Neural crest cell (in vitro differentiated cells): ENCODE results near the gene RHBDD2. TPM values are rescaled to one million over a fixed set of nuclear protein-coding genes. Genes with fewer than 3 reads are reported as not detected.

Experiments used
- DNase-seq: peaks from one replicate; pipeline ENCODE4 v3.0.0; 2021; ENCODE audit warnings: low read depth, mixed read lengths, low spot score
- H3K27ac Mint-ChIP-seq: one replicate; pipeline ENCODE4 v1.8.0; 2021; ENCODE audit warnings: mild to moderate bottlenecking, mixed read lengths; ENCODE audit not compliant: unreplicated experiment
- H3K27me3 Mint-ChIP-seq: 2 replicates; pipeline ENCODE4 v1.8.0; 2021; ENCODE audit warnings: low read depth, mild to moderate bottlenecking, mixed read lengths
- H3K36me3 Mint-ChIP-seq: 2 replicates; pipeline ENCODE4 v1.8.0; 2021; ENCODE audit warnings: low read depth, mild to moderate bottlenecking, mixed read lengths
- H3K4me1 Mint-ChIP-seq: 2 replicates; pipeline ENCODE4 v1.8.0; 2021; ENCODE audit warnings: mixed read lengths
- H3K4me3 Mint-ChIP-seq: one replicate; pipeline ENCODE4 v1.8.0; 2021; ENCODE audit warnings: mild to moderate bottlenecking, mixed read lengths
- H3K9me3 Mint-ChIP-seq: 2 replicates; pipeline ENCODE4 v1.8.0; 2021; ENCODE audit warnings: mixed read lengths
- microRNA-seq: library from miRNA; unstranded; fragments of <30 nt; microRNA quantifications from one replicate; pipeline ENCODE4, GENCODE V29; 2020
- total RNA-seq: library from RNA; stranded (reverse); gene quantifications from 2 replicates; pipeline ENCODE4 v1.2.1, GENCODE V29; 2021
- TF ChIP-seq, protein P1 (sequence below): fragments of 200-600 bp; sonication (generic); conservative IDR thresholded peaks from 2 replicates; pipeline ENCODE4 v1.5.0; 2021; ENCODE audit warnings: antibody characterized with exemption, mild to moderate bottlenecking

Gene RHBDD2
- total RNA-seq, 1 donor from 2014 or later, result 80.5 TPM

DNA sequence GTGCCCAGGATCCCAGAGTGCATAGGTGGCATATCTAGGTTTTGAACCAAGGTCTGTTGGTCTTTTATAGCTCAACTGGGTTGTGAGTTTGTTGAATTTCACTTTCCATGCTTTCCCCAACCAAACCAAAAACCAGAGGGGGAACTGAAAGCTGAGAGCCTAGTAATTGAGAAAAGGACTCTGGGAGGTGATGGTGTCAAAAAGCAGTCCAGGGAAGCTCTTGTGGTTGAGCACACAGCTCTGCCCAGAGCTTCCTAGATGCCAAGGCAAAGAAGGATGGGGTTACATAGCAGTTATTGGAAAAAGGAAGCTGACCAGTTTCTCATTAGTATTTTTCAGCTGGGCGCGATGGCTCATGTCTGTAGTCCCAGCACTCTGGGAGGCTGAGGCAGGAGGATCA is 46.1 kb downstream of the RHBDD2 start:
- no peak for DNase-seq
- TF ChIP-seq, protein P1, sequence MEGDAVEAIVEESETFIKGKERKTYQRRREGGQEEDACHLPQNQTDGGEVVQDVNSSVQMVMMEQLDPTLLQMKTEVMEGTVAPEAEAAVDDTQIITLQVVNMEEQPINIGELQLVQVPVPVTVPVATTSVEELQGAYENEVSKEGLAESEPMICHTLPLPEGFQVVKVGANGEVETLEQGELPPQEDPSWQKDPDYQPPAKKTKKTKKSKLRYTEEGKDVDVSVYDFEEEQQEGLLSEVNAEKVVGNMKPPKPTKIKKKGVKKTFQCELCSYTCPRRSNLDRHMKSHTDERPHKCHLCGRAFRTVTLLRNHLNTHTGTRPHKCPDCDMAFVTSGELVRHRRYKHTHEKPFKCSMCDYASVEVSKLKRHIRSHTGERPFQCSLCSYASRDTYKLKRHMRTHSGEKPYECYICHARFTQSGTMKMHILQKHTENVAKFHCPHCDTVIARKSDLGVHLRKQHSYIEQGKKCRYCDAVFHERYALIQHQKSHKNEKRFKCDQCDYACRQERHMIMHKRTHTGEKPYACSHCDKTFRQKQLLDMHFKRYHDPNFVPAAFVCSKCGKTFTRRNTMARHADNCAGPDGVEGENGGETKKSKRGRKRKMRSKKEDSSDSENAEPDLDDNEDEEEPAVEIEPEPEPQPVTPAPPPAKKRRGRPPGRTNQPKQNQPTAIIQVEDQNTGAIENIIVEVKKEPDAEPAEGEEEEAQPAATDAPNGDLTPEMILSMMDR, result no peak
- H3K36me3 Mint-ChIP-seq, result no peaks in the 10 kb centered on the region
- no peaks in the 10 kb centered on the region for H3K27me3 Mint-ChIP-seq
- no peak overlapping the region for H3K4me3 Mint-ChIP-seq
- H3K9me3 Mint-ChIP-seq, result no peaks in the 10 kb centered on the region
- no peak overlapping the region for H3K27ac Mint-ChIP-seq
- peaks cover 16% of the 10 kb centered on the region for H3K4me1 Mint-ChIP-seq

DNA sequence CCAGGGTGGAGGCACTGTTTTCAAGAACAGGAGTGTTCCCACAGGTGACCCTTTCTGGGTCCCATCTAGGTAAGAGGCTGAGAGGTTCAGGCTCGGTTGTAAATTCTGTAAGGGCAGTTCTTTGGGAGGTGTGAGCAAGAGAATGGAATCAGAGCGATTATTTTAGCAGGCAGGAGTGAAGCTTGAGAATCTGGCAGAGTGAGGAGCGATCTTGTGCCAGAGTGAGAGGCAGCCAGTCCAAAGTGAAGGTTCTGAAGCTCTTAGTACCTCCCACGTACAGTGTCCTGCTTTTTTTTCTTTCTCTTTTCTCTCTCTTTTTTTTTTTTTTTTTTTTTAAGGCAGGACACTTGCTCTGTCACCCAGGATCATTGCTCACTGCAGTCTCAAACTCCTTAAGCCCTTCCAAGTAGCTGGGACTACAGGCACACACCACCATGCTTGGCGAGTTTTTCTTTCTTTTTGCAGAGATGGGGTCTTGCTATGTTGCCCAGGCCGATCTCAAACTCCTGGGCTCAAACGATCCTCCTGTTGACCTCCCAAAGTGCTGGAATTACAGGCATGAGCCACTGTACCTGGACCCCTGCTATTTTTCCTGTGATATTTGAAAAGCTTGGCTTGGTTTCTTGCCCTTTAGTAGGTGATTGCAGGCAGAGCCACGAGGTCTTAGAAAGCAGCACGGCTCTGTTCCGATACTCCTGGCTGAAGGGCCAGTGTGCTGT is 47.0 kb downstream of the RHBDD2 start:
- H3K4me3 Mint-ChIP-seq, result no peak overlapping the region
- no peaks in the 10 kb centered on the region for H3K9me3 Mint-ChIP-seq
- peaks cover under 1% of the 10 kb centered on the region for H3K36me3 Mint-ChIP-seq
- no peak overlapping the region for H3K27ac Mint-ChIP-seq
- TF ChIP-seq, protein P1, result no peak
- peaks cover 10% of the 10 kb centered on the region for H3K4me1 Mint-ChIP-seq
- DNase-seq, result no peak
- H3K27me3 Mint-ChIP-seq, result no peaks in the 10 kb centered on the region

DNA sequence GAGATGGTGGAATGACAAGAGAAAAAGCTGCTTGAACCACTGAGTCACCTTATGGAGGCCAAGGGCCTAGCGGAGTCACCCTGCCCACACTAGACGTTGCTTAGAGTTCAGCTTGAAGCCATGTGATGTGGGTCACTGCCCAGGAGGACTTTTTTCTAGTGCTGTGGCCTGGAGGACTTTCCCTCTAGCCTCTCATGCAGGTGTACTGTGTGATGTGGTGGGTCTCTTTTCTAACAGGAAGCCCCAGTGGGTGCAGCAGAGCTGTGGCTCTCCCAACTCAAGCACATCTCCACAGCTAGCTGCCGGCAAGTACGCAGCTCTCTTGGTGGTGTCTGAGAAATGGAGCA is 49.7 kb downstream of the RHBDD2 start:
- H3K27ac Mint-ChIP-seq, result no peak overlapping the region
- H3K4me1 Mint-ChIP-seq, result peaks cover 6% of the 10 kb centered on the region
- DNase-seq, result no peak
- H3K27me3 Mint-ChIP-seq, result no peaks in the 10 kb centered on the region
- H3K4me3 Mint-ChIP-seq, result no peak overlapping the region
- TF ChIP-seq, protein P1, result no peak
- peaks cover 3% of the 10 kb centered on the region for H3K9me3 Mint-ChIP-seq
- peaks cover 8% of the 10 kb centered on the region for H3K36me3 Mint-ChIP-seq

DNA sequence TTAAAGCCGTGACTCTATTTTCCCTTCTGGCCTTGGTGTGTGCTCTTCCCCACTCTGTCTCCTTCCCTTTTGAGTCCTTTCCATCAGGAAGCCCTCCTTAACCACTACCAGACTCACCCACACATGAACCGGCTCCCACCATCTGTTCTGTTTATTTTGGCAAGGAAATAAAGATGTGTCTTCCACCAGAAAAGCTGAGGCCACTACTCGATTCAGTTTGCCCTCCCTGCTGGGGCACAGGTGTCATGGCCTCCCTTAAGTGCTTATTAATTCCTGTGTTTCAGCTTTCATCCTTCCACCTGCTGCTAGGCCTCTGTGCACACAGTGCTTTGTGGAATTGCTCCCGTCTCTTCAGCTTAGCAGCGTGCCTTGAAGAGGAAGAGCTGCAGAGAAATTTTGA is 52.8 kb downstream of the RHBDD2 start:
- TF ChIP-seq, protein P1, result no peak
- peaks cover 20% of the 10 kb centered on the region for H3K4me1 Mint-ChIP-seq
- peaks cover 6% of the 10 kb centered on the region for H3K9me3 Mint-ChIP-seq
- H3K36me3 Mint-ChIP-seq, result peaks cover 17% of the 10 kb centered on the region
- H3K27ac Mint-ChIP-seq, result peak overlapping the region; percentile 43
- H3K4me3 Mint-ChIP-seq, result no peak overlapping the region
- no peak for DNase-seq
- no peaks in the 10 kb centered on the region for H3K27me3 Mint-ChIP-seq

DNA sequence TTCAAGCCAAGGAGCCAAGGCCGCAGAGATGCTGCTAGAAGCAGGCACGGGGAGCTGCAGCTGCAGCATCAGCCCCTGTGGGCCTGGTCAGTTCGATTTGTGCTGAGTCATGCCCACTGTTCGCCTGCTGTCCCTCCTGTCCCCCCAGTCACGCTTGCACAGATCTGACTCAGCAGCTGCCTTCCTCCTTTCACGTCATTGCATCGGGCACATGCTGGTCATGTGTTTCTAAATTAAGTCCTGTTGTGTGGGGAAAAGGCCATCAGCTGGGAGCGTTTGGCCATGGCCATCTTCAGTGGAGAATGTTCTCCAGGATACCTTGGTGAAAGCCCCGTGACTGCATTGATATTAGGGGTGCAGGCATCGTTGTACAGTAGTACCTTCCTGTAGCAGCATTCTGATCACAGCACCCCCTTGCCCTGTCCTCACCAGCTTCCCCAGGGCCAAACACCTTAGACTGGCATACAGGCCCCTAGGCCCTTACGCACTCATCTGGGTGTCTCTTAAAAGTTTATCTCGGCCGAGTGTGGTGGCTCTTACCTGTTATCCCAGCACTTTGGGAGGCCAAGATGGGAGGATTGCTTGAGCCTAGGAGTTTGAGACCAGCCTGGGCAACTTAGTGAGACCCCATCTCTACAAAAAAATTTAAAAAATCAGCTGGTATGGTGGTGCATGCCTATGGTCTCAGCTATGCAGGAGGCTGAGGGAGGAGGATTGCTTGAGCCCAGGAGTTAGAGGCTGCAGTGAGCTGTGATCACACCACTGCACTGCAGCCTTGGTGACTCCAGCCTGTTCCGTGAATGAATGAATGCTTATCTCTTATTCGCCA is 59.3 kb downstream of the RHBDD2 start:
- H3K36me3 Mint-ChIP-seq, result peaks cover 10% of the 10 kb centered on the region
- no peaks in the 10 kb centered on the region for H3K27me3 Mint-ChIP-seq
- TF ChIP-seq, protein P1, result no peak
- H3K27ac Mint-ChIP-seq, result peak overlapping the region; percentile 76
- peak overlapping the region; percentile 11 for H3K4me3 Mint-ChIP-seq
- H3K4me1 Mint-ChIP-seq, result peaks cover 31% of the 10 kb centered on the region
- no peak for DNase-seq
- H3K9me3 Mint-ChIP-seq, result peaks cover 3% of the 10 kb centered on the region

Small RNA genes within 50 kb of the gene (microRNA-seq; reads per million reads assigned to microRNA genes)
- 5.9 reads per million, percentile 3 among the genes with 10 or more reads in this experiment for gene MIR4651

Other genes with a start within 250 kb of the RHBDD2 start
- 84.4 and 87.3 TPM in 2 replicates for gene HIP1, start 140.1 kb upstream of the RHBDD2 start, total RNA-seq
- gene CCL26, start 106.8 kb upstream of the RHBDD2 start, total RNA-seq, result not detected in 2 replicates
- gene CCL24, start 65.2 kb upstream of the RHBDD2 start, total RNA-seq, result not detected in 2 replicates
- gene POR, start 36.1 kb downstream of the RHBDD2 start, total RNA-seq, result 123 and 126 TPM in 2 replicates
- gene TMEM120A, start 115.6 kb downstream of the RHBDD2 start, total RNA-seq, result 33.4 and 41.8 TPM in 2 replicates
- gene STYXL1, start 169.0 kb downstream of the RHBDD2 start, total RNA-seq, result 33.6 and 38.8 TPM in 2 replicates
- gene MDH2, start 169.1 kb downstream of the RHBDD2 start, total RNA-seq, result 169 and 173 TPM in 2 replicates